ENCODE data around the gene PLCB1.
"Not testable (repeated sequence)": the region's sequence is repeated elsewhere in the genome, so short reads cannot be mapped to it uniquely, and the experiment has no call there.

The PLCB1 gene

DNA sequence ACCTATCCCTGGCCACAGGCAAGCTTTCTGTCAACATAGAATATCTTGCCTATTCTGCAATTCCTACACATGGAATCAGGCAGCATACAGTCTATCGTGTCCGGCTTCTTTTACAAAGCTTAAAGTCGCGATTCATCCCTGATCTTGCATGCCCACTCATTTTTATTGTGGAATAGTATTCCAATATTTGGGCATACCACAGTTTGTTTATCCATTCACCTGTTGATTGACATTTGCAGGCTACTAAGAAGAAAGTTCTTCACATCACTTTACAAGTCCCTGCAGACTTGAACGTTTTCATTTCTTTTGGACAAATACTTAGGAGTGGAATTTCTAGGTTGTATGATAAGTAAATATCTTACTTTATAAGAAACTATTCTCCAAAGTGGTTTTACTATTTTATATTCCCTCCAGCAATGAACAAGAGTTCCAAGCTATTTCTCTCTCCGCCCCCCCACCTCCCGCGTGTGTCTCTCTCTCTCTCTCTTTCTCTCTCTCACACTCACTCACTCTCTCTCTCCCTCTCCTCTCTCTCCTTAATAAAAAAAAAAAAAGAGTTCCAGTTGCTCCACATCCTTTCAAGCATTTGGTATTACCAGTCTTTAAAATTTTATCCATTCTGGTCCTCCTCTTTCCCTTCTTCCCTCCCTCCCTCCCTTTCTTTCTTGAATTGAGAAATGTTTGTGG, 1.1 kb upstream of the PLCB1 start:
- DNase-seq, result no peak

DNA sequence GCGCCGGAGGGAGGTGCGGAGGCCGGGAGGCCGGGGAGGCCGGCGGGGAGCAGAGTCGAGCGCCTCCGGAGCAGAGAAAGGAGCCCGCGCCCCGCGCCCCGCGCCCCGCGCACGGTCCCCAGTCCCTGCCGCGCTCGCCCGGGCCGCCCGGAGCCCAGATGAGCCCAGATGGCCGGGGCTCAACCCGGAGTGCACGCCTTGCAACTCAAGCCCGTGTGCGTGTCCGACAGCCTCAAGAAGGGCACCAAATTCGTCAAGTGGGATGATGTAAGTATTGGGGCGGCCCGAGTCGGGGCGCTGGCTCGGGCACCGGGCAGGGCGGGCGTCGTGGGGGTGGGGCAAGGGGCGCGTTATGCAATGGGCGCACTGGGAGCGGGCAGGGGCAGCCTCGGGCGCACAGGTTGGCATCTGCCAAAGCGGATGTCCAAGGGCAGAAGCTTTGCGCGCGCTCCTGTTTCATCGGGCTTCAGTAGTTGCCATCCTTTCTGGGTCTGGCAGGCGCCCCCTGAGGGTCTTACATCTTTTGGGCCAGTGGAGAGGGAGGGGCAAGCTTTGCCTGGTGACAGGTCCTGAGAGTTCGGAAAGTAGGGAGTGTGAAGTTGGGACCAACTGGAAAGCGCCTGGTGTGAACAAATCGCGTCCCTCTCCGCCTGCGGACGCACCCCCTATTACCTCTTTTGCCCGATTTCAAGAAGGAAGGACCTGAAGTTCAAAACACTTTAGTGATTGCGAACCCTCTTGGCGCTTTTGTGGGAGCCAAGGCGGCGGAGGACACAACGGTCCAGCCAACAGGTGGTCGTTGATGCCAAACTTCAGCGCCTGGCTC, 631 bp downstream of the PLCB1 start:
- no peak for DNase-seq

DNA sequence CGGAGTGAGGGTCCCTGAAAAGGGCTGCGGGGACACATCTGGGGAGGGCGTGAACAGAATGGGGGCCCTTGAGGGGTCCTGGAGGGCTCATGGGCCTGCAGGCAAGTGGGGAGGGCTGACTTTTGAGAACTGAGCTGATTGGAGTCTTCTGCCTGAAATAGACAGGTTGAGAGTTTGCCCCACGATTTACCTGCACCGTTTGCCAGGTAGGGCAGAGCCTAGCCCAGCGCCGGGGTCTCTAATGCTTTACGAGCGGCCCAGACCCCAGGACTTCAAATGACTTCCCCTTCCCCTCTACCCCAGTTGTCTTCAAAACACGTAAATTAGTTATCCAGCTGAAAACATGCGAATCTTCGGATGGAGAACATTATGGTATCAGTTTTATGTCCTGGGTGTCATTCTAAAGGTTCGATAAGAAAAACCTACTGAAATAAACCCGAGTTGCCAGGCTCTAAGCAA, 1.3 kb downstream of the PLCB1 start:
- no peak for DNase-seq

DNA sequence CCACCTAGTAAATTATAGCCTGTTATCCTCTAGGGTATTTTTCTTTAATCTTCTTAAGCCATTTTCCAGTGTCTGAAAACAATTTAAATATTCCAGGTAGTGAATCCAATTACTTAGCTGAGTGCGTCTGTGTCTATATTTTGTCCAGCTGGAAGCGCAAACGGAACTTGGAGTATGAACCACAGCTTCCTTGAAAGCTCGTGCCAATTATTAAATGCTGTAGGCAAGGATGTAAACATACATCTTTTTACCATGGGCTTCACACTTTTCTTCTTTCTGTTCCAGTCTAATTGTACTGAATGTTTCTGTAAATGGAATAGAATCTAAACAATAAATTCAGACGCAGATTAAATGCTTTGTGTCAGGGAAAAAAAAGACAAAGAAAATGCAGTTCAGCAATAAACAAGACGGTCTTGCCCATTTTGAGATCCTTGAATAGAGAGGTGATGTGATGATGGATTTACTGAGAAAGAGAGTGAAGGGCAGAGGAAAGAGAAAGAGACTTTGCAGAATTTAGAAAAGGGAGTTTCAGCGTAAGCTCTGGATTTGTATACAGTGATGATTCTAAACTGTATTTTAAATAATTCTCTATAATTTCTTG, 1.9 kb downstream of the PLCB1 start:
- DNase-seq, result no peak

DNA sequence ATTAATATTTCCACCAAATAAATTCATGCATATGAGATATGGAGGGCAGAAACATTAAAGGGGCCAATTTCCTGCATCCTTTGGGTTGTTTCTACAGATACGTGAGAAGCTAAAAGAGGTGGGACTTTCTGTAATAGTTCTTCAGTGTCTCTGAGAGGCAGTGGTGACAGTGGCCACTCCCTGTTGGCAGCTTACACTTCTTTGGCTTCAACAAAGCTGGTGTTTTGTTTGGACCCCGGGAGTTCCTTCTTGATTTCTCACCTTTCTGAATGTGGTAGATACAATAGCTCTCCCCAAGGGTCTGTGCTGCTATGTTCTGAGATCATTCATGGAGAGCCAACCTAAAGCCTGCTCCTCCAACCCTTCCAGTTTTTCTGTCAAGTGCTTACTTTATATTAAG, 7.8 kb downstream of the PLCB1 start:
- DNase-seq, result no peak

DNA sequence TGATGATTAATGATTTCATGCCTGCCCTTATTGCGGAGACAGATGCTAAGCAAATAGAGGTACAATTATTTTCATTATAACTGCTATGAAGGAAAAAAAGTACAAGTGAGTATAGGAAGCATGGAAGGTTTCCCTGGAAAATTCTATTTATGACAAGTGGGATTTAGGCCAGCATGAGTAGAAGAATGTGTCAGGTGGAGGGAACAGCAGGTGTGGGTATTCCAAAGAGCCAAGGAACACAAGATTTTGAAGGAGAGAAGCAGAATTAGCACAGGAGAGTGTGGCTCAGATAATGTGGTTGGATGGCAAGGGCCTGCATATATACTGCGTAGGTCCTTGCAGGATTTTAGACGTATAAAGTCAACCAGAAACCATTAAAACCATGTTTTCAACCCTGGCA, 11.4 kb downstream of the PLCB1 start:
- DNase-seq, result no peak

DNA sequence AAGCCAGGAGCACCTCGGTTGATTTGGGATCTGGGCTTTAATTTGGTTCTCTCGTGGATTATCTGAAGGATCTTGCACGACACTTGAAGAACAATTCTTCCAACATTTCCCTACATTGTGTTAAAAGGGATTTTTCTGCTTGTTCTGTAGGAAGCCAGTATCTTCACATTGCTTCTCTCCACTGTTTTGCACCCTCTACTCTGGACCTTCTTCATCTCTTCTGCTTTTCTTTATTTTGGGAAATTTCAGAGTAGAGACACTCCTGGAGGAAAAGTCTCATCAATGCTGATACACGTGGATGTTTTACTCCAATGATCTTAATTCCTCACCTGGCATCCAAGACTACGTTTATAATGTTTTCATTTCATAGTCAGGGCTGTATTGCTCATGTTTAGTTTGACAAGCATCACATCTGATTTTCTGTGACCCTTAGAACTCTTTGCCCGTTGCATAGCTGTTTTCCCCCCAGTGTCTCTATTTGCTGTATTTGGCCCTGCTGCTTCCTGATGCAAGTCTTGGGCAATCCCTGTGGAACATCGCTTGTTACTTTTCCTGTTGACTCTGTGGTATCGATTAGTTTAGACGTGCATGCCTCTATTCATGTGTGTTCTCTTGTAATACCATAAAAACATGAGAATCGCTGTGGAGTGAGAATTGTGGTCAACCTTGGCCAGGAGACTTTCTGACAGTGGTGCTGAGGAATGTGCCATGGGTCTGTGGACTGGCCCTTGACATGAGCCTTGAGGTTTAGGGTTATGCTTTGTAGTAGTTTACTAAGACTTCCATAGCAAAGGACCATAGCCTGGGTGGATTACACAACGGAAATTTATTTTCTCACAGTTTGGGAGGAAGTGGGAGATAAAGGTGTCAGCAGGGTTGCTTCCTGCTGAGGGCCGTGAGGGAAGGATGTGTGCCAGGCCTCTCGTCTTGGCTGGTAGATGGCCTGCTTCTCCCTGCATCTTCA, 12.5 kb downstream of the PLCB1 start:
- no peak for DNase-seq

DNA sequence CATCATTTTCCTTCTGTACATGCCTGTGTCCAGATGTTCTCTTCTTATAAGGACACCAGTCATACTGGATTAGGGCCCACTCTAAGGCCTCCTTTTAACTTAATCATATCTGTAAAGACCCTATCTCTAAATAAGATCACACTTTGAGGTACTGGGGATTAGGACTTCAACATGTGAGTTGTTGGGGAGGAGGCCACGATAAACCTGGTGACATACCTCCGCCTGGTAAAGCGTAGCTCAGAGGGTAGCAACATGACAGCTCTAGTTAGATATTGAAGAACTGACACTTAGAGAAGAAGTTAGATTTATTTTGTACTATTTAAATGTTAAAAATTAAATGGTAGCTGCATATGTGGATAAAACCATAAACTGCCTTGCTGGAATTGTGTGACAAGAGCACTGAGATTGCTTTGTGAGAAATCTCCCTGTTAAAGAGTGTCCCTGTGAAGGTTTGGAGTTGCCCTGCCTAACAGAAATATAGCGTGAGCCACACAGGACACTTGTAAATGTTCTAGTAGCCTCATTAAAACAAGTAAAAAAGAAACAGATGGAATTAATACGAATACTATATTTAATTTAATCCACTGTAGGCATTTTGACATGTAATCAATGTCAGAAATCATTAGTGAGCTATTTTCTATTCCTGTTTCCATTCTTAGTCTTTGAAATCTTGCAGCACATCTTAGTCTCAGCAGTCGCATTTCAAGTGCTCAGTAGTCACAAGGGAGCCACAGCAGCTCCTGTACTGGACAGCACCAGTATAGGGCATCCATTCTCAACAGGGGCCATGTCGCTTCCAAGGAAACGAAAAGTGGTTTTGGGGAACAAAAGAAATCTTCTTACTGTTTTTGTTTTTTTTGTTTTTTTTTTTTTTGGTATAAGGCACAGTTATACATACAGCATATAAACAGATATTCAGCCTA, 13.4 kb downstream of the PLCB1 start:
- no peak for DNase-seq

DNA sequence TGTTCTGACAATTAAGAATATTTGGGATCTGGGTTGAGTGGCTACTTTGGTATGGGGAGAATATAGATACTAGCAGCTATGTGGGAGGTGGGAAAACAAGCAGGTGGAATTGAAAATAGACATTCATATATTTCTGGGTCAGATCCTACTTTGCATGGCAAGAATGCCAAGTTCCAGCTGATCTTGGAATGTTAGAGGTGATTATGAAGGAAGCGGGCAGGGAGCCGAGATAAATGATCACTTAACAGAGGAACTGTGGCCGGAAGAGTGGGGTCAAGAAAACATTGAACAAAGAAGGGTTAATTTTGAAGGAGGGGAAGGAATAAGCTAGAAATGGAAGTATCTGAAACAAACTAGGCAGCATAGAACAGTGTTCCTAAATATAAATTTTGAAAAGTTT, 15.4 kb downstream of the PLCB1 start:
- DNase-seq, result no peak

DNA sequence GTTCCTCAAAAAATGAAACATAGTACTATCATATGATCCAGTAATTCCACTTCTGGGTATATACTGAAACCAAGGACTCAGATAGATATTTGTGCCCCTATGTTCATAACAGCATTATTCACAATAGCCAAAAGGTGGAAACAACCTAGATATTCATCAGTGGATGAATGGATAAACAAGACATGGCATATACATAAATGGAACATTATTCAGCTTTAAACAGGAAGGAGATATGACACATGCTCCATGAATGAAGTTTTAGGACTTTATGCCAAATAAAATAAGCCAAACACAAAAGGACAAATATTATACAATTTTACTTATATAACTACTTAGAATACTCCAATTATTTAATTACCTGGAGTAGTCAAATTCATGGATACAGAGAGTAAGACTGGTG, 16.4 kb downstream of the PLCB1 start:
- no peak for DNase-seq

DNA sequence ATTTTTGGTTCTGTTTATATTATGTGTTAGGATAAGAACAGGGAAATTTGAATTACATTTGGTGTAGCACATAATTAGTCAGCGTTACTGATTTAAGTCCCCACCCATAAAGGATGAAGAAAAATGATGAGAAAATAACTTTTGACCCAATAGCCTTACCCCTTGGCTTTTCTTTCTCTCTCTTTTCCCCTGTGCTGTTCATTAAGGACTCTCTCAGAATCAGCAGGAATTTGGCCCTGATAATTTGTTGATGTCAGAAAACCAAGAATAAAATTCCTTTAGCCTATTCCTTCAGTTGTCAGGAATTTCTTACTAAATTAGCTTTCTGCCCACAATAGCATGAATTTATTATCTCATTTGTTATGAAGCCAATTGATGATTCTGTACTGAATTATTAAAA, 18.5 kb downstream of the PLCB1 start:
- DNase-seq, result no peak

DNA sequence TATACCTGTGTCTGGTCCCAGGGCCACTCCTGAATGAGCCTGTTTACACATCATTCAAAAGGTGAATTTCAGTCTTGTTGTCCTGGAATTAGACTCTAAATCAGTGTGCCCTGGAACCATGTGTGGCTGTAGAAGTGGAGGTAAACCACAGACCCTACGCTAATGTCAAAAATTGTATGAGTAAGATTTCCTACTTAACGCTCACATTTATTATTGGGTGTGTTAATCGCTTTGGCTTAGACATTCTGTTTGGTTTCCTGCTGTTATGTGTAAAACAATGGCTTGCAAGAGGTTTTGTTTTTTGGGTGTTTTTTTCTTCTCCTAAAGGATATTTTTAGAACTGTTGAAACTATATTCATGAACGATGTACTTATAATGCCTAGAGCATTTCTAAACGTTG, 19.3 kb downstream of the PLCB1 start:
- no peak for DNase-seq

DNA sequence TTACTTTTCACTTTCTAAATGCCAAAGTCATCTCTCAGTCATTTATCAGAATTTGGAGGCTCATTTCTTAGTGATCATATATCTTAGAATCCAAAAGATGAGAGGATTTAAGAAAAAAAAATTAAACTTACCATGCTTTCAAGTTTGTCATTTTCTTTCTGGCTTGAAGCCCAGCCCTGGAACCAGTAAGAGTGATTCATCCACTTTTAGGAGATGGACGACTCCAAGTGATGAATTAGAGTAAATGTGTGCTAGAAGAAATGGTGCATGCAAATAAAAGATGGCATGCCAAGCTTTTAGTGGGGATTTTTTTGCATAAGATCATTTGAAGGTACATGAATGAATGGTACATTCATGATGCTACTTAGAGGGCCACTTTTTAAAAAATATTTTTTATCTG, 20.1 kb downstream of the PLCB1 start:
- DNase-seq, result no peak

DNA sequence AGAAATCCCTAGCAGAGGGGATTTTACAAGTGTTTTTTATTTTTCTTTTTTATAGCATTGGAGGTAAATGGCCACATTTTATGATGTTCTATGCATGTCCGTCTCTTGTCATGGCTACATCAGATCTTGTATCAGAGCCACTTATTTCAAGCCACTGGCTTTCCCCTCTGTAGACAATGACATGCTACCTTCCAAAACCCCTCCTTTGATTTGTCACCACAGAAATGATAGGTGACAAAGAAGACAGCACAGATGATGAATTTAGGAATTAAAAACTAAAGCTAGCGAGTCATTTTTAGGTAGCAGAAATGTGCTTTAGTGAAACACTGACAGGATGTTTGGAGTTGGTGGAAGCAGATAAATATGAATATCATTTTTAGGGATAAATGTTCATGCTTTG, 20.8 kb downstream of the PLCB1 start:
- no peak for DNase-seq

DNA sequence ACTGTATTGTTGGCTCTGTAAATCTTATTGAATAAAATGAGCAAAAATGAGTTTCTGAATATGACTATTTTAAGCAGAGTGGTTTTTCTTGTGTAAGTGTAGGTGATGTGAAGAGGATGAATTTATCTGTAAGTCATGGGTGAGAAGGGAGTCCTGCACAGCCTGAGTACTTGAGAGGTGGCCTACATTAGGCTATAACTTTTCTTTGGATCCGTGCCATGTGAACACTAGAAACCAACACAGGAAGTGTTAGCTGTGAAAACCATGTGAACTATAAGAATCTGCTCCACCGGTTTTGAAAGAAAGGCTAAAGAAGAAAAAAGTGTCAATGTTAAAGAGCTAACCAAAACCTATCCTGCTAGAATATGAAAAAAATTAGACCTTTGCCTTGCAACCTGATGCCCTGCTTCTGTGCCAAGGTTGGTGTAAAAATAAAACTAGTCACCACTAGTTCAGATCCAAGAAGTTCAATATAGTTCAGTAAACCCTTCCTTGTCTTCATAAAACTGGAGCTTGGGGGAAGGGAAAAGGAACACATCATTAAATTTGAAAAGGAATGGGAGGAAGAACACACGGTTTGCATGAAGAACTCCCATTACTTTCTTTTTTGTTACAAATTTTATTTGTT, 21.3 kb downstream of the PLCB1 start:
- DNase-seq, result no peak

DNA sequence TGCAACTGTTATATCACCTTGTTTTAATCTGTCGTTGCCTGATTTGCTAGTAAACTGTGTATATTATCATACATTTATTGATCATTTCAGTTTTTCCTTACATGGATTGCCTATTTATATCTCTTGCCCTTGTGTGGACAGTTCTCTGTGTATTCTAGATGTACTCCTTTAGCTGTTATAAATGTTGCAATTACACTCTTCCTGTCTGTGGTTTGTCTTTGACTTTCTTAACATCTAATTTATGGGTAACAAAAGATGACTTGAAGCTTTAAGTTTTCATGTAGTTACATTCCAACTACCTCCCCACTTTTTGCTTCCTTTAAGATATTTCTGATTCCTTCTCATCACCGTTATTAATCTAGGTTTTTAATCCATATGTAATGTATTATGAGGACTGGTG, 22.6 kb downstream of the PLCB1 start:
- DNase-seq, result no peak

DNA sequence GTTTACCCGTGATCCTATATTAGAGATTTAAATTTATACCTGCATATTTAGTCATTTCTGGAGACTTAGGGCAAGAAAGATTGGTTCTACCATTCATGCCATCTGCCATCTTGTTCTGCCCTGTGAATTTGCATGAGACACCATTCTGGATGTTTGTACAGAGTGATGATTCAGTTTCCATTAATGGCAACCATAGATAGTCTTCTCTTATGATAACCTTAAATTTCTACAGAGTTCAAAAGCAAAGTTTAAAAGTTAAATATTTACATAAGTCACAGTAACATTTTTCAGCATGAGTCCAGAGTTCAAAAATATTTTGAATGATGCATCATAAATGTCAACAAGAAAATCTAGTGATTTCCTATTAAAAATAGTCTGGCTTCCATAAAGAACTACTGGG, 23.2 kb downstream of the PLCB1 start:
- no peak for DNase-seq

DNA sequence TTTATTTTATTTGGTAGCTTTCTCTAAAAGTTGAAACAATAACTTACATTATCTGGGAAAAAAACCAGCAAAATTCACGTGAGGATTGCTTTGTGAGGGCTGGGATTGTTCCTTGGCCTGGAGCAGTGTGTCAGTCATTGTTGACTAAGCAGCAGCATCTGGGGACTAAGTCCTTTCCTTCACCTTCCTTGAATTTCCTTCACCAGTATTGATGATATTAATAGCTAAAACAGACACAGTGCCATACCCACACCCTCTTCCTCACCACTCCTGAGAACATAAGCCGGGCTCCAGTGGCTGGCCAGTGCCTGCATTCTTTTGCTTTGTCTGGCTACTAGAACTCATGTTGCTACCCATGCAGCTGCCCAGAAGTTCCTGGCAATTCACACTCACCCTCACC, 23.7 kb downstream of the PLCB1 start:
- DNase-seq, result no peak

DNA sequence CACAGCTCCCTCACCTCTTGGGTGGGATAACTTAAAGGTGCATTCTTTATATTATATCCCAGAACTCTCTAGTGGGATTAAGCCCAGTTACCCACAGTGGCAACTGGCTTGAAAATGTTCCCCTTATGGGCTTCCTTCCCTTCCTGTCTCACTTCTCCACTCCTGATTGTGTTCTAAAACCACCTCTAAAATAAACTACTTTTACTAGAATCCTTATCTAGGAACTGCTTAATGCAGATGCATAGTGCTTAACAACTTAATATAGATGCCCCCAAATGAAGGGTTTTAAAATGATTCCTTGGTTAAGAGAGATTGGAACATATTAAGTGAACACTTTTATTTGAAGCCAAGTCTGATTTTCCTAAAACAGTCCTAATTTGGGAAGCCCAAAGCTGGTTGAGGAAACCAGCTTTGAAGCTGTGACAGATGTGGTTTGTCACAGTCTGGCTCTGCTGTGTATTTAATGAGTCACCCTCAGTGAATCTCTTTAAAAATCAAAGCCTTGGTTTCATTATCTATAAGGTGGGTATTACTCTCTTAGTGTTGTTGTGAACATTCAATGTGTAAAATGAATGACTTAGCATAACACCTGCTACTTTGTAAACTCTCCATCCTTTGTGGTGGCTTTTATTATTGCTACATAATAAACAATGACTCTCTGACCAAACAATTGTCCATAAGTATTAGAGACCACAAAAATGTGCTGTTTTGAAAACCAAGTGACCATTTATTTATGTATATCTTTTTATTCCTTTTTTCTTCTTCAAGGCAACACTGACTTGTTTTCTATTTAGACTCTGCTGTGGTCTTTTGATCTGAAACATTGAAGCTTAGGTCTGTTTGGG, 24.4 kb downstream of the PLCB1 start:
- no peak for DNase-seq

DNA sequence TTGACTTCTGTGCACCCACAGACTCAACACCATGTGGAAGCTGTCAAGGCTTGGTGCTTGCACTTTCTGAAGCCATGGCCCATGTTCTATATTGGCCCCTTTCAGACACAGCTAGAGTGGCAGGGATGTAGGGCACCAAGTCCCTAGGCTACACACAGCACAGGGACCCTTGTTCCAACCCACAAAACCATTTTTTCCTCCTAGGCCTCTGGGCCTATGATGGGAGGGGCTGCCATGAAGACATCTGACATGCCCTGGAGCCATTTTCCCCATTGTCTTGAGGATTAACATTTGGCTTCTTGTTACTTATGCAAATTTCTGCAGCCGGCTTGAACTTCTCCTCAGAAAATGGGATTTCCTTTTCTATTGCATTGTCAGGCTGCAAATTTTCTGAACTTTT, 27.2 kb downstream of the PLCB1 start:
- not testable (repeated sequence) for DNase-seq

All from effector CD4-positive, alpha-beta T cell (primary cell).